Upper lobe of left lung (tissue), 4 donors: Measurements from ENCODE around the gene FBXW8.

Experiments used
- CTCF ChIP-seq, 6 experiments: fragments of 450-650 bp in 4 of 6; fragments of 200-600 bp in 2 of 6; sonication (generic) in 2 of 6; IDR thresholded peaks; one replicate each; pipeline ENCODE4 v1.5.1; 2016 to 2019; ENCODE audit warnings: antibody characterized with exemption in 6 of 6
- POLR2A ChIP-seq, 4 donors: fragments of 450-650 bp; IDR thresholded peaks; one replicate each; pipeline ENCODE4 v1.5.1; 2016 to 2017; ENCODE audit warnings: antibody characterized with exemption in 4 of 4, mild to moderate bottlenecking in 2 of 4

GRCh38 chr12:116941188-116941587 lies 30.4 kb downstream of the FBXW8 start:
- TF ChIP-seq POLR2A (IDR thresholded peaks at IDR 0.05) (no peak), CTCF (IDR thresholded peaks at IDR 0.05) (no peak)
